Sigmoid colon (tissue), 7 donors: ENCODE results near the gene LLPH. TPM values are rescaled to one million over a fixed set of nuclear protein-coding genes. Genes with fewer than 3 reads are reported as not detected.

Source experiments
- DNase-seq: peaks from one replicate; pipeline ENCODE4 v3.0.0-alpha.2; 2019
- H3K27ac ChIP-seq, 4 donors: fragments of 200-600 bp; sonication (generic); one replicate each; pipeline ENCODE4 v1.5.1; 2016 to 2019; ENCODE audit warnings: mild to moderate bottlenecking in 1 of 4
- H3K27me3 ChIP-seq, 3 donors: fragments of 200-600 bp; sonication (generic); one replicate each; pipeline ENCODE4 v1.5.1; 2019; ENCODE audit warnings: mild to moderate bottlenecking in 1 of 3
- H3K36me3 ChIP-seq, 4 donors: fragments of 200-600 bp; sonication (generic); one replicate each; pipeline ENCODE4 v1.5.1; 2016 to 2019
- H3K4me1 ChIP-seq, 4 donors: fragments of 200-600 bp; sonication (generic); one replicate each; pipeline ENCODE4 v1.5.1; 2017 to 2019
- H3K4me3 ChIP-seq, 4 donors: fragments of 200-600 bp; sonication (generic); one replicate each; pipeline ENCODE4 v1.5.1; 2017 to 2019; ENCODE audit warnings: mild to moderate bottlenecking in 2 of 4, moderate library complexity in 1 of 4
- H3K9me3 ChIP-seq, 4 donors: fragments of 200-600 bp in 3 of 4; sonication (generic) in 3 of 4; one replicate each; pipeline versions ENCODE4 v1.5.1 to v1.6.1; 2013 to 2019
- EP300 ChIP-seq, 4 donors: sonication (generic); formaldehyde crosslinking; IDR thresholded peaks; one replicate each; pipeline ENCODE4 v1.6.1; 2017; ENCODE audit warnings: antibody characterized with exemption in 4 of 4
- POLR2A ChIP-seq, 2 donors: fragments of 450-650 bp; IDR thresholded peaks; one replicate each; pipeline ENCODE4 v1.6.1; 2016; ENCODE audit warnings: antibody characterized with exemption in 2 of 2, mild to moderate bottlenecking in 2 of 2, moderate library complexity in 2 of 2
- POLR2AphosphoS5 ChIP-seq, 4 donors: sonication (generic); formaldehyde crosslinking; IDR thresholded peaks; one replicate each; pipeline ENCODE4 v1.6.1; 2017; ENCODE audit warnings: antibody characterized with exemption in 4 of 4
- WGBS, 2 donors: extraction: QIAGEN DNeasy Blood & Tissue Kit; methylation state at CpG; one replicate each; pipeline ENCODE4 v1.1.7; 2013; 5-methylcytosine and 5-hydroxymethylcytosine counted together
- intact Hi-C: fragments of 100-400 bp; cut with DNase I; formaldehyde crosslinking; loops from one replicate; pipeline ENCODE4 v1.15.1; 2023
- polyA plus RNA-seq, 3 donors: library from polyadenylated mRNA; stranded (reverse); fragments of 200-250 nt; gene quantifications; one replicate each; pipeline ENCODE4 v1.2.3, GENCODE V29; 2013
- total RNA-seq, 4 donors: library from RNA; depleted of rRNA; stranded (reverse); fragments of >200 nt; gene quantifications; one replicate each; pipeline ENCODE4 v1.1.0, GENCODE V29; 2016
- TF ChIP-seq, protein P1 (sequence below), 4 experiments: fragments of 450-650 bp in 3 of 4; fragments of 200-600 bp in 1 of 4; IDR thresholded peaks; one replicate each; pipeline ENCODE4 v1.5.1; 2016 to 2019; ENCODE audit warnings: antibody characterized with exemption in 4 of 4, mild to moderate bottlenecking in 3 of 4, moderate library complexity in 2 of 4
- donor health status: healthy with polysubstance abuse.
- donor health status: Bipolar disorder and iron deficiency.
- donor health status: healthy.

LLPH gene
- total and polyA plus RNA-seq, 7 donors, result 5.0 to 30.6 (median 10.3) TPM

DNA sequence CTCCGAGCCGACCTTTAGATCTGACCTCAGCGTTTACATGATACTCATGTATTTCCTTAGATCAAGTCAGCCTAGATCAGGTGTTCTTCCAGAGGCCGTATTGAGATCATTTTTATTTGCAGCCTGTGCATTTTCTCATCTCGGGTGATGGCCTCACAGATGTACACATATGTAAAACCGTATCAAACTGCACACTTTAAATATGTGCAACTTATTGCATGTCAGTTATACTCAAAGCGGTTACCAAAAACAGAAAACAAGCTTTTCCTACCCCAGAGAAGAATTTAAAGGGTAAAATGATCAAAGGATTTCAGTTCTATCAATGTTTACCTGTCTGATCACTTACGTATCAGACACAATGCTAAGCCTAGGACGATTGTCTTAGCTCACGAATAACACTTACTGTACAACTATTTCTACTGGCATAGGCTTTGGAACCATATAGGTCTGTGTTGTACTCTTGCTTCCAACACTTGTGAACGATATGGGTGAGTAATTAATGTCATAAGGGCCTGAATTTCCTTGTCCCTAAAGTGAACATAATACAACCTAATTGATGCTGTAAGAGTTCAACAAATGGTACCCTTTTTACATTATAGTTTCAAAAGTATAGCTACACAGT lies 628 bp upstream of the LLPH start:
- H3K27me3 ChIP-seq, result no peaks in the 10 kb centered on the region
- no peak for TF ChIP-seq EP300 (IDR thresholded peaks at IDR 0.05)
- TF ChIP-seq, protein P1, sequence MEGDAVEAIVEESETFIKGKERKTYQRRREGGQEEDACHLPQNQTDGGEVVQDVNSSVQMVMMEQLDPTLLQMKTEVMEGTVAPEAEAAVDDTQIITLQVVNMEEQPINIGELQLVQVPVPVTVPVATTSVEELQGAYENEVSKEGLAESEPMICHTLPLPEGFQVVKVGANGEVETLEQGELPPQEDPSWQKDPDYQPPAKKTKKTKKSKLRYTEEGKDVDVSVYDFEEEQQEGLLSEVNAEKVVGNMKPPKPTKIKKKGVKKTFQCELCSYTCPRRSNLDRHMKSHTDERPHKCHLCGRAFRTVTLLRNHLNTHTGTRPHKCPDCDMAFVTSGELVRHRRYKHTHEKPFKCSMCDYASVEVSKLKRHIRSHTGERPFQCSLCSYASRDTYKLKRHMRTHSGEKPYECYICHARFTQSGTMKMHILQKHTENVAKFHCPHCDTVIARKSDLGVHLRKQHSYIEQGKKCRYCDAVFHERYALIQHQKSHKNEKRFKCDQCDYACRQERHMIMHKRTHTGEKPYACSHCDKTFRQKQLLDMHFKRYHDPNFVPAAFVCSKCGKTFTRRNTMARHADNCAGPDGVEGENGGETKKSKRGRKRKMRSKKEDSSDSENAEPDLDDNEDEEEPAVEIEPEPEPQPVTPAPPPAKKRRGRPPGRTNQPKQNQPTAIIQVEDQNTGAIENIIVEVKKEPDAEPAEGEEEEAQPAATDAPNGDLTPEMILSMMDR (IDR thresholded peaks at IDR 0.05), result no peak
- TF ChIP-seq POLR2A (IDR thresholded peaks at IDR 0.05), result no peak
- no peak for TF ChIP-seq POLR2AphosphoS5 (IDR thresholded peaks at IDR 0.05)
- peaks cover 0 to 25% (median 0%) of the 10 kb centered on the region in 4 donors for H3K36me3 ChIP-seq
- H3K4me1 ChIP-seq, result peaks cover 0 to 25% (median 15%) of the 10 kb centered on the region in 4 donors
- H3K9me3 ChIP-seq, result no peaks in the 10 kb centered on the region
- H3K4me3 ChIP-seq, result peak overlapping the region; percentile 82 to 88 (median 88)
- no peak for DNase-seq
- H3K27ac ChIP-seq, result peak overlapping the region; percentile 41 to 73 (median 68)
- intact Hi-C loops, result loop anchor here (2.0 kb wide), 1 partner anchor 38 kb away; the partner anchor contains the start of gene TMBIM4
- whole genome bisulfite sequencing, 2 donors, result 2 to 7% methylated on average over 11 of the region's 11 CpGs

GRCh38 chr12:66129934-66130266 lies 650 bp downstream of the LLPH start:
- no peaks in the 10 kb centered on the region for H3K27me3 ChIP-seq
- peaks cover 0 to 35% (median 0%) of the 10 kb centered on the region in 4 donors for H3K36me3 ChIP-seq
- peak overlapping the region; percentile 82 to 88 (median 88) for H3K4me3 ChIP-seq
- intact Hi-C loops, result loop anchor here (2.0 kb wide), 1 partner anchor 39 kb away; the partner anchor contains the start of gene TMBIM4
- H3K9me3 ChIP-seq, result no peaks in the 10 kb centered on the region
- DNase-seq, result no peak
- WGBS, 2 donors, result 1 to 4% methylated on average over 8 of the region's 8 CpGs
- H3K4me1 ChIP-seq, result peaks cover 0 to 25% (median 15%) of the 10 kb centered on the region in 4 donors
- H3K27ac ChIP-seq, result peak overlapping the region in 3 of 4 donors; percentile 67 to 73 (median 69)
- TF ChIP-seq EP300 (IDR thresholded peaks at IDR 0.05), result no peak
- TF ChIP-seq, protein P1 (IDR thresholded peaks at IDR 0.05), result no peak
- TF ChIP-seq POLR2AphosphoS5 (IDR thresholded peaks at IDR 0.05), result no peak
- TF ChIP-seq POLR2A (IDR thresholded peaks at IDR 0.05), result no peak

GRCh38 chr12:66127650-66128049 lies 2.9 kb downstream of the LLPH start:
- intact Hi-C loops, result no loop called here
- H3K4me3 ChIP-seq, result no peak overlapping the region
- DNase-seq, result no peak
- no peak overlapping the region for H3K27ac ChIP-seq
- H3K9me3 ChIP-seq, result no peaks in the 10 kb centered on the region
- peaks cover 0 to 24% (median 15%) of the 10 kb centered on the region in 4 donors for H3K4me1 ChIP-seq
- H3K27me3 ChIP-seq, result no peaks in the 10 kb centered on the region
- H3K36me3 ChIP-seq, result peaks cover 10 to 58% (median 11%) of the 10 kb centered on the region in 4 donors
- TF ChIP-seq POLR2A (IDR thresholded peaks at IDR 0.05) (no peak), EP300 (IDR thresholded peaks at IDR 0.05) (no peak), POLR2AphosphoS5 (IDR thresholded peaks at IDR 0.05) (no peak)
- TF ChIP-seq, protein P1 (IDR thresholded peaks at IDR 0.05), result no peak
- 88 to 97% methylated on average over 1 of the region's 1 CpG for WGBS, 2 donors

DNA sequence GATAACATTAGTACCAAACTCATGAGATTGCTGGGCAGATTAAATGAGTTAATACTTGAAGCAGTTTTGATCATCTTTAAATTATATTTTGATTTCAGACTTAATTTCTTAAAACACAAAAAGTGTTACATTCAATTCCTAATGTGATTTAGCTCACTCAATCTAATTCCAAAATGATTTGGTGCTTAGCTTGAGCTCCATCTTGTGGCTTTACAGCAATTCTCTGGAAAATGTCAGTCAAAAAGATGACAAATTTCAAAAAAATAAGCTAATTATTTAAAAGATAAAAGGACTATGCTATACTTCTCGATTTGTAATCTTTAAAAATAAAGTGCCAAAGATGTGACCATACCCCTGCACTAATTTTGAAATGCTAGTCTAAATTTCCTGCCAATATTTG lies 10.1 kb downstream of the LLPH start:
- H3K36me3 ChIP-seq, result peaks cover 10 to 45% (median 13%) of the 10 kb centered on the region in 4 donors
- no peak for DNase-seq
- 91 to 94% methylated on average over 1 of the region's 1 CpG for WGBS, 2 donors
- intact Hi-C loops, result no loop called here
- H3K27ac ChIP-seq, result no peak overlapping the region
- TF ChIP-seq EP300 (IDR thresholded peaks at IDR 0.05), result no peak
- TF ChIP-seq, protein P1 (IDR thresholded peaks at IDR 0.05), result no peak
- TF ChIP-seq POLR2A (IDR thresholded peaks at IDR 0.05), result no peak
- TF ChIP-seq POLR2AphosphoS5 (IDR thresholded peaks at IDR 0.05), result no peak
- H3K4me1 ChIP-seq, result no peaks in the 10 kb centered on the region
- no peaks in the 10 kb centered on the region for H3K9me3 ChIP-seq
- H3K4me3 ChIP-seq, result no peak overlapping the region
- H3K27me3 ChIP-seq, result no peaks in the 10 kb centered on the region
